ENCODE results near the gene TSPAN8. TPM values are rescaled to one million over a fixed set of nuclear protein-coding genes. Genes with fewer than 3 reads are reported as not detected.

Gene TSPAN8
- total RNA-seq, 1 donor from 2014 or later = 2.9 TPM

DNA sequence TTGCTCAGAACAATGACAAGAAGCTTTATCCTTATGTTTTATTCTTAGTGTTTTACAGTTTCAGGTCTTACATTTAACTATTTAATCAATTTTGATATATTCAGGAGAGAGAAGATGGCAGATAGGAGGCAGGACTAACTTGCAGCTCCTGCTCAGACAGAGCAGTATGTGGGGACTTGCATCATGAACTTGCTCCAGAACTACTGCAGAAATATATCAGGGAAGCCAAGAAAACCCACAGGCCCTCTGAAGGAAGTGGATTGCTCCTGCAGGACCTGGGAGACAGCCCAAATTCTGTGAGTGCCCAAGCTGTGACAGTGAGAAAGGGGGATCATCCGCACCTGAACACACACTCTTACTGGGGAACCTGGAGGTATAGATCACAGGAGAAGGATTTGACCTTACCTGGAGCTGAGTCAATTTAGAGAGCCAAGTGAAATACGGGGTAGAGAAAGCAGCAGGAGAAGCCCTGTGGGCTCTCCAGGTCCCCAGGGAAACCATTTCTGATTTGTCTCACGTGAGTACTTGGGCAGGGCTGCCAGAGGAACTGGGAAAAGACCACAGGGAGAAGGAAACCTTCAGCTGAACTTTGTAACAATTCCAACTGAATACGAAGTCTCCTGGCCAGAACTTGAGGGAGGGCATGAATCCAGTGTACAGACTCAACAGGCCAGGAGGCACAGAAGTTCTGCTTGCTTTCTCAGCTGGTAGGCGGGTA lies 28.9 kb upstream of the TSPAN8 start:
- intact Hi-C loops (cut with DNase I) = no loop called here
- Histone ChIP-seq H3K4me3 (no peak overlapping the region), H3K4me1 (no peaks in the 10 kb centered on the region), H3K27ac (no peak overlapping the region), H3K36me3 (no peaks in the 10 kb centered on the region), H3K27me3 (no peaks in the 10 kb centered on the region), H3K9me3 (no peaks in the 10 kb centered on the region)
- TF ChIP-seq POLR2AphosphoS5 (IDR thresholded peaks at IDR 0.05; ENCODE audit: insufficient read depth in 1 of 2, low read depth in 1 of 2) (no peak), CTCF (IDR thresholded peaks at IDR 0.05) (no peak)
- DNase-seq (ENCODE audit: extremely low spot score in 2 of 2) = no peak

- no peak for DNase-seq (ENCODE audit: extremely low spot score in 2 of 2)
- TF ChIP-seq POLR2AphosphoS5 (IDR thresholded peaks at IDR 0.05; ENCODE audit: insufficient read depth in 1 of 2, low read depth in 1 of 2) (no peak), POLR2A (IDR thresholded peaks at IDR 0.05) (no peak), CTCF (IDR thresholded peaks at IDR 0.05) (no peak)
- Histone ChIP-seq H3K27ac (no peak overlapping the region), H3K4me1 (no peaks in the 10 kb centered on the region), H3K9me3 (no peaks in the 10 kb centered on the region), H3K36me3 (no peaks in the 10 kb centered on the region), H3K4me3 (no peak overlapping the region), H3K27me3 (no peaks in the 10 kb centered on the region)
- intact Hi-C loops (cut with DNase I) = no loop called here
Measured at GRCh38 chr12:71183846-71184245, 26.0 kb upstream of the TSPAN8 start.

DNA sequence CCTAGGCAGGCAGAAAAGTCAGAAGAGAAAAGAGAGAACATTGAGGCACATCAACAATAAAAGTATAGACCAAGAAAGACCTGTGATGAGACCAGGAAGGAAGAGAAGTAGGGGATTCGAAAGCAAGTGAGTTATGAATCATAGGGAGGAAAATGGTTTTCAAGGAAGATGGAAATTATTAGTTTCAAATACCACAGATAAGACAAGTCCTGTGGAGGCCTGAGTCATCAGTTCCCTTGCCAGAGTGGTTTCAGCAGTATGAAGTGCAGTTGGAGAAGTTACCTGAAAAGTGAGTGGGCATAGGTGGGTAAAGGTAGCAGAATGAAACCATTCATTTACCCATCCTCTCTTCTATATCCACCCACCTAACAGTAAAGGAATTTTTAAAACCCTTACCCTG lies 25.2 kb upstream of the TSPAN8 start:
- Histone ChIP-seq H3K4me1 (no peaks in the 10 kb centered on the region), H3K4me3 (no peak overlapping the region), H3K9me3 (no peaks in the 10 kb centered on the region), H3K27me3 (no peaks in the 10 kb centered on the region), H3K27ac (no peak overlapping the region), H3K36me3 (no peaks in the 10 kb centered on the region)
- DNase-seq (ENCODE audit: extremely low spot score in 2 of 2) = no peak
- intact Hi-C loops (cut with DNase I) = no loop called here
- TF ChIP-seq POLR2AphosphoS5 (IDR thresholded peaks at IDR 0.05; ENCODE audit: insufficient read depth in 1 of 2, low read depth in 1 of 2) = no peak
- TF ChIP-seq POLR2A (IDR thresholded peaks at IDR 0.05) = no peak
- no peak for TF ChIP-seq CTCF (IDR thresholded peaks at IDR 0.05)

GRCh38 chr12:71178162-71178561 lies 20.4 kb upstream of the TSPAN8 start:
- intact Hi-C loops (cut with DNase I) = no loop called here
- no peak for DNase-seq (ENCODE audit: extremely low spot score in 2 of 2)
- Histone ChIP-seq H3K36me3 (no peaks in the 10 kb centered on the region), H3K4me3 (no peak overlapping the region), H3K27ac (no peak overlapping the region), H3K9me3 (no peaks in the 10 kb centered on the region), H3K4me1 (no peaks in the 10 kb centered on the region), H3K27me3 (no peaks in the 10 kb centered on the region)
- TF ChIP-seq CTCF (IDR thresholded peaks at IDR 0.05) (no peak), POLR2A (IDR thresholded peaks at IDR 0.05) (no peak), POLR2AphosphoS5 (IDR thresholded peaks at IDR 0.05; ENCODE audit: insufficient read depth in 1 of 2, low read depth in 1 of 2) (no peak)

DNA sequence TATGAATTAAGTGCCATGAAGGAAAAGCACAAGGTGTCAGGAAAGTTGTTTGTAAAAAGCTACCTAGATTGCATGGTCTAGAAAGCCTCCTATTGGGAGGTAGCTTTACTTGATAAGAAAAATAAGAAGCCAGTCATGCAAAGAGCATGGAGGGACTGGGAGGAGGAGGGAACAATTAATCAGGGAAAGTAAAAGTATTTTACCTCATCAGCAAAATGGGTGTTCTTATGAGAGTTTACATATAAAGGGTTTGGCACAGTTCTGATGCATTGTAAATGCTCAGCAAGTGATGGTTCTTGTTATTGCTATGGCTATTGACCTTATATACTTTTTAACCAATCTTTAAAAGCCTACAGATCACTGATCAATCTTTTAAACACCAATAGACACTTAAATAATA lies 17.0 kb upstream of the TSPAN8 start:
- intact Hi-C loops (cut with DNase I) = no loop called here
- H3K36me3 ChIP-seq = no peaks in the 10 kb centered on the region
- H3K4me3 ChIP-seq = no peak overlapping the region
- H3K27me3 ChIP-seq = no peaks in the 10 kb centered on the region
- H3K27ac ChIP-seq = no peak overlapping the region
- TF ChIP-seq CTCF (IDR thresholded peaks at IDR 0.05) = no peak
- no peak for TF ChIP-seq POLR2A (IDR thresholded peaks at IDR 0.05)
- no peak for TF ChIP-seq POLR2AphosphoS5 (IDR thresholded peaks at IDR 0.05; ENCODE audit: insufficient read depth in 1 of 2, low read depth in 1 of 2)
- H3K9me3 ChIP-seq = no peaks in the 10 kb centered on the region
- no peak for DNase-seq (ENCODE audit: extremely low spot score in 2 of 2)
- no peaks in the 10 kb centered on the region for H3K4me1 ChIP-seq
